ENCODE results near the gene PRSS22. TPM values are rescaled to one million over a fixed set of nuclear protein-coding genes. Genes with fewer than 3 reads are reported as not detected.

Gene PRSS22
- total RNA-seq, 1 donor from 2014 or later, result 23.3 TPM

- H3K27me3 Mint-ChIP-seq, result peaks cover 4% of the 10 kb centered on the region
- H3K36me3 Mint-ChIP-seq (ENCODE audit: insufficient read depth), result no peaks in the 10 kb centered on the region
- H3K9me3 Mint-ChIP-seq (ENCODE audit: low read depth), result no peaks in the 10 kb centered on the region
- TF ChIP-seq CTCF (IDR thresholded peaks at IDR 0.05; ENCODE audit: unreplicated experiment), result no peak
- H3K27ac Mint-ChIP-seq, result no peak overlapping the region
- H3K4me3 Mint-ChIP-seq (ENCODE audit: low read depth), result no peak overlapping the region
- H3K4me1 Mint-ChIP-seq (ENCODE audit: low read depth), result no peaks in the 10 kb centered on the region
- DNase-seq (ENCODE audit: low spot score, unreplicated experiment), result no peak
These were observed 29.0 kb downstream of the PRSS22 start for GRCh38 chr16:2828876-2829430.

- Mint-ChIP-seq H3K4me1 (ENCODE audit: low read depth) (no peaks in the 10 kb centered on the region), H3K9me3 (ENCODE audit: low read depth) (no peaks in the 10 kb centered on the region), H3K4me3 (ENCODE audit: low read depth) (no peak overlapping the region), H3K27me3 (peaks cover 4% of the 10 kb centered on the region), H3K36me3 (ENCODE audit: insufficient read depth) (no peaks in the 10 kb centered on the region), H3K27ac (no peak overlapping the region)
- no peak for TF ChIP-seq CTCF (IDR thresholded peaks at IDR 0.05; ENCODE audit: unreplicated experiment)
- DNase-seq (ENCODE audit: low spot score, unreplicated experiment), result no peak
These were observed 29.5 kb downstream of the PRSS22 start for GRCh38 chr16:2828521-2828840.

GRCh38 chr16:2827831-2828520 is 30.0 kb downstream of the PRSS22 start:
- Mint-ChIP-seq H3K36me3 (ENCODE audit: insufficient read depth) (no peaks in the 10 kb centered on the region), H3K9me3 (ENCODE audit: low read depth) (no peaks in the 10 kb centered on the region), H3K27me3 (peaks cover 8% of the 10 kb centered on the region), H3K27ac (no peak overlapping the region), H3K4me3 (ENCODE audit: low read depth) (no peak overlapping the region), H3K4me1 (ENCODE audit: low read depth) (no peaks in the 10 kb centered on the region)
- TF ChIP-seq CTCF (IDR thresholded peaks at IDR 0.05; ENCODE audit: unreplicated experiment), result no peak
- DNase-seq (ENCODE audit: low spot score, unreplicated experiment), result no peak

GRCh38 chr16:2827374-2827791 is 30.6 kb downstream of the PRSS22 start:
- no peak for DNase-seq (ENCODE audit: low spot score, unreplicated experiment)

More at GRCh38 chr16:2827374-2827791, 30.6 kb downstream of the PRSS22 start:
- H3K27me3 Mint-ChIP-seq, result peaks cover 4% of the 10 kb centered on the region
- no peaks in the 10 kb centered on the region for H3K36me3 Mint-ChIP-seq (ENCODE audit: insufficient read depth)
- no peak overlapping the region for H3K27ac Mint-ChIP-seq
- TF ChIP-seq CTCF (IDR thresholded peaks at IDR 0.05; ENCODE audit: unreplicated experiment), result no peak
- no peaks in the 10 kb centered on the region for H3K4me1 Mint-ChIP-seq (ENCODE audit: low read depth)
- H3K9me3 Mint-ChIP-seq (ENCODE audit: low read depth), result no peaks in the 10 kb centered on the region
- no peak overlapping the region for H3K4me3 Mint-ChIP-seq (ENCODE audit: low read depth)

Data from progenitor cell of endocrine pancreas (in vitro differentiated cells).